SJCRH30 (cell line): Measurements from ENCODE around the gene GJB6. TPM values are rescaled to one million over a fixed set of nuclear protein-coding genes. Genes with fewer than 3 reads are reported as not detected.

ENCODE experiments used
- DNase-seq, 2 experiments: peaks; one replicate each; pipeline ENCODE4 v3.0.0-alpha.2; 2015 to 2020
- H3K27ac ChIP-seq: fragments of 250-450 bp; sonication (Bioruptor Pico); 2 replicates; pipeline ENCODE4 v1.5.1; 2020; ENCODE audit warnings: mild to moderate bottlenecking, moderate library complexity
- H3K27me3 ChIP-seq: fragments of 250-450 bp; sonication (Bioruptor Pico); 2 replicates; pipeline ENCODE4 v1.5.1; 2020; ENCODE audit warnings: mild to moderate bottlenecking, moderate library complexity
- H3K36me3 ChIP-seq: fragments of 250-450 bp; sonication (Bioruptor Pico); 2 replicates; pipeline ENCODE4 v1.5.1; 2020; ENCODE audit warnings: mild to moderate bottlenecking, moderate library complexity
- H3K4me1 ChIP-seq: fragments of 250-450 bp; sonication (Bioruptor Pico); 2 replicates; pipeline ENCODE4 v1.5.1; 2020; ENCODE audit warnings: mild to moderate bottlenecking, moderate library complexity
- H3K4me3 ChIP-seq: fragments of 250-450 bp; sonication (Bioruptor Pico); 2 replicates; pipeline ENCODE4 v1.5.1; 2020; ENCODE audit warnings: mild to moderate bottlenecking, moderate library complexity
- H3K9me3 ChIP-seq: fragments of 250-450 bp; sonication (Bioruptor Pico); replicated peaks from 2 replicates; pipeline ENCODE4 v1.5.1; 2020; ENCODE audit warnings: mild to moderate bottlenecking, moderate library complexity
- total RNA-seq: library from RNA; depleted of rRNA; stranded (reverse); fragments of >200 nt; shearing (Covaris generic); gene quantifications from 2 replicates; pipeline ENCODE4 v1.2.3, GENCODE V29; 2014

Gene GJB6
- total RNA-seq, 1 experiment from 2014 or later: not detected

DNA sequence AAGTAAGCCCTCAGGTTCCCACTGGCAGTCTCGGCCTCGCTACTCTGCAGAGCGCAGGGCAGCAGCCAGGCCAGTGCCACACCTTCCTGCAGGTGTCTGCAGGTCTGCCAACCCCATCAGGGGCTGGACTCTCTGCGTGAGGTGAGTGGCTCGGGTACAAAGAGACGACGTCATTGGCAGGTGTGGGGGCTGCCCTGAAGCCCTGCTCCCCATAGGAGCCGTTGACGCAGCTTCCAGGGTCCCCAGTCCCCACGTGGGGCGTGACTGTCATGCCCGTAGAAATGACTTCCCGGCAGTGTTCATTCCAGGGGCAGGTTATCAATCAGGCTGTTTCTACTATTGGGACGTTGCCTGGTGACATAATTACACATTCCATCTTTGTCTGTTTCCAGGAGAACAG is 15.3 kb upstream of the GJB6 start:
- Histone ChIP-seq H3K27me3 (peaks cover 11% of the 10 kb centered on the region; the same call in 1 of the 2 replicates), H3K4me3 (no peak overlapping the region), H3K4me1 (no peaks in the 10 kb centered on the region), H3K9me3 (no peaks in the 10 kb centered on the region), H3K36me3 (no peaks in the 10 kb centered on the region), H3K27ac (no peak overlapping the region)
- DNase-seq: no peak

GRCh38 chr13:20241593-20241992 is 9.5 kb upstream of the GJB6 start:
- no peak overlapping the region for H3K27ac ChIP-seq
- H3K27me3 ChIP-seq: peaks cover 9% of the 10 kb centered on the region; the same call in 1 of the 2 replicates
- DNase-seq: no peak
- H3K36me3 ChIP-seq: no peaks in the 10 kb centered on the region
- H3K4me3 ChIP-seq: no peak overlapping the region
- H3K9me3 ChIP-seq: no peaks in the 10 kb centered on the region
- H3K4me1 ChIP-seq: no peaks in the 10 kb centered on the region

- Histone ChIP-seq H3K27me3 (peaks cover 9% of the 10 kb centered on the region; the same call in 1 of the 2 replicates), H3K9me3 (no peaks in the 10 kb centered on the region), H3K36me3 (no peaks in the 10 kb centered on the region), H3K4me1 (no peaks in the 10 kb centered on the region), H3K27ac (no peak overlapping the region), H3K4me3 (no peak overlapping the region)
- no peak for DNase-seq
Measured at GRCh38 chr13:20239748-20240147, 7.6 kb upstream of the GJB6 start.

- no peaks in the 10 kb centered on the region for H3K9me3 ChIP-seq
- no peak overlapping the region for H3K27ac ChIP-seq
- no peaks in the 10 kb centered on the region for H3K4me1 ChIP-seq
- no peaks in the 10 kb centered on the region for H3K36me3 ChIP-seq
- H3K4me3 ChIP-seq: no peak overlapping the region
- DNase-seq: no peak
- no peaks in the 10 kb centered on the region; the same call in 1 of the 2 replicates for H3K27me3 ChIP-seq
Measured at GRCh38 chr13:20232556-20233277, 598 bp upstream of the GJB6 start.

DNA sequence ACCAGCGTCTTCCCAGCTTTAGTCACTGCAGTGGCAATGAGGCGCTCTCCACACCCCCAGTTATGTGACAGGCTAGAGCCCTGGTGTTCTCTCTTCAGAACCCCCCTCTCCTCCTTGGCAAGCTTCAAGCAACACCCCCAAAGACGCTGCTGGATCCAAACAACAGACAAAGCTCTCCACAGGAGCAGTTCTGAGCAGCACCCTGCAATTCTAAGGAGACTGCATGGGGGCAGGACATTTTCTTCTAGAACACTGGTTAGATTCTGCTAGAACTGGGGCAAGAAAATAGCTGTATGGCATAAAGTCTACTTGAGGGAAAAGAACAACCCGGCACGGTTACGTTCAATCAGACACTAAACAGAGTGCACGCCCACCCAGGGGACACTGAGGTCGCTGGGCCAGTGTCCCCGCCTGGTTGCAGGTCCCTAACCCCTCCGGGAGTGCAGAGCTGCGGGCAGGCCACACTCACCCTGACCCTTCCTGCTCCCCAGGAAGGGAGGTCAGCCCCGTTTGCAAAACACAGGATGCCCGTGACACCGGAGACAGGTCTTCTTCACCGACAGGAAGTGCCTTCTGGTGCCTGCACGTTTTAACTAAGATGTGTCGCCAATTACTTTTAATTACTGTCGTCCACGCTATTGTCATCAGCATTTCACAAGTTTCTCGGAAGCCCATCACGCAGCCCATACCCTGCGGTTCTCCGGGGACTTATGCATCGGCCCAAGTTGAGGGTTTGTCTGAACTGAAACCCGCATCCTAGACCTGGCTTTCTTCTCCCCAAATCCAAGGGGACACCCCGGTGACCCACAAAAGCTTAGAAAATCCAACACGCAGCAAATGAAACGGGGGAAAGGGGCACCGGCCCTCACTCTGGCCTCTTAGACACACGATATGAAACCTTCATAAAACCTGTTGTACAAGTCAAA is 943 bp downstream of the GJB6 start:
- Histone ChIP-seq H3K36me3 (no peaks in the 10 kb centered on the region), H3K27ac (no peak overlapping the region), H3K27me3 (no peaks in the 10 kb centered on the region; the same call in 1 of the 2 replicates), H3K4me3 (no peak overlapping the region), H3K9me3 (no peaks in the 10 kb centered on the region), H3K4me1 (no peaks in the 10 kb centered on the region)
- no peak for DNase-seq

DNA sequence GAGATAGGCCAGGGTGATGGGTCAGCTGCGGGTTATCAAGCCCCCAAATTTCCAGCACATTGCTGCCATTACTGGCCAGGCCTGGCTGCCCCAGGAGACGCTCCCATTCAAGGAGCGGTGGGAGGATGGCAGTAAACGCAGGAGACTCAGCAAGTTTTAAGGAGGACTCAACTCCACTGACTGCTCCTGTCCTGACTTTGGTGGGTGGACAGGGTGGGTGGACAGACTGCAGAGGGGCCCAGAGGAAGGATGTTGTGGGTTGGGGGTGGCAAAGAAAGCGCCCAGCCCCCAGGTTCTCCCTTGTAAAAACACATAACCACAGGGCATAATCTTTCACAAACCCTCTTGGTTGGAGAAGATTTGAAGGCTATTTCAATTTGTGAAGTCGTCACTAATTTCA is 4.4 kb downstream of the GJB6 start:
- H3K27me3 ChIP-seq: peaks cover 7% of the 10 kb centered on the region; the same call in 1 of the 2 replicates
- no peak overlapping the region for H3K27ac ChIP-seq

GRCh38 chr13:20227288-20227687 is 4.8 kb downstream of the GJB6 start:
- H3K27ac ChIP-seq: no peak overlapping the region

More for the DNA sequence above, 4.4 kb downstream of the GJB6 start:
- H3K4me1 ChIP-seq: no peaks in the 10 kb centered on the region
- no peak for DNase-seq
- no peak overlapping the region for H3K4me3 ChIP-seq
- no peaks in the 10 kb centered on the region for H3K36me3 ChIP-seq
- H3K9me3 ChIP-seq: no peaks in the 10 kb centered on the region

DNA sequence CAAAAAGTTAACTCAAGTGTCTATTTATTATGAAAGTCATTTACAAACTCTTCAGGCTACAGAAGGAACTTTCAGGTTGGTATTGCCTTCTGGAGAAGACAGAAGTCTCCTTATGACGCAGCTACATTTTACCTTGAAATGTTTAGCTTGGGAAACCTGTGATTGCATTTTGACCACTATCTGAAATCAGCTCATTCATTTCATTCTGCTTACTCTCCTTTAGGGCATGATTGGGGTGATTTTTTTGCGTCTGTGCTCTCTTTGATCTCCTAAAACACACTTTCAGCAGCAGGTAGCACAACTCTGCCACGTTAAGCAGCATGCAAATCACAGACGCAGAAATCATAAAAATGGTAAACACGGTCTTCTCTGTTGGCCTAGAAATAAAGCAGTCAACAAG is 9.6 kb downstream of the GJB6 start:
- no peak for DNase-seq
- peaks cover 9% of the 10 kb centered on the region; the same call in 1 of the 2 replicates for H3K27me3 ChIP-seq
- H3K4me1 ChIP-seq: no peaks in the 10 kb centered on the region
- H3K27ac ChIP-seq: no peak overlapping the region
- no peak overlapping the region for H3K4me3 ChIP-seq
- H3K36me3 ChIP-seq: no peaks in the 10 kb centered on the region
- no peaks in the 10 kb centered on the region for H3K9me3 ChIP-seq

More at GRCh38 chr13:20227288-20227687, 4.8 kb downstream of the GJB6 start:
- no peak overlapping the region for H3K4me3 ChIP-seq
- H3K36me3 ChIP-seq: no peaks in the 10 kb centered on the region
- H3K4me1 ChIP-seq: no peaks in the 10 kb centered on the region
- H3K27me3 ChIP-seq: peaks cover 7% of the 10 kb centered on the region; the same call in 1 of the 2 replicates
- H3K9me3 ChIP-seq: no peaks in the 10 kb centered on the region
- DNase-seq: no peak

- Histone ChIP-seq H3K27ac (no peak overlapping the region), H3K4me1 (no peaks in the 10 kb centered on the region), H3K27me3 (peaks cover 9% of the 10 kb centered on the region; the same call in 1 of the 2 replicates), H3K9me3 (no peaks in the 10 kb centered on the region), H3K36me3 (no peaks in the 10 kb centered on the region), H3K4me3 (no peak overlapping the region)
- DNase-seq: no peak
Measured at GRCh38 chr13:20221772-20222171, 10.3 kb downstream of the GJB6 start.

DNA sequence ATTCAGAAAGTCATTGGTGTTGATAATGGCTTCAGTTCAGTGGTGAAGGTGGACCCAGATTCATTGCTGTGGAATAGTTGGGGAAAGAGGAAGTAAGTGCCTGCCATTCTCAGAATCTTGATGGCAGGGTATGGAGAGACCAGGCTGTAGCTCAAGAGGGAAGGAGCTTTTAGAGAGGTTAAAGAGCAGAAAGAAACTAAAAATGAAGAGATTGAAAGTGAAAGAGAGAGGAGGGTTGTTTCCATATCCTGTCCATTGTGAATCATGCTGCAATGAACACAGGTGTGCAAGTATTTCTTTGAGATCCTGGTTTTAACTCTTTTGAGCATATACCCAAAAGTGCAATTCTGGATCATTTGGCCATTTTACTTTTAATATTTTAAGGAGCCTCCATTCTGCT is 12.5 kb downstream of the GJB6 start:
- no peaks in the 10 kb centered on the region for H3K36me3 ChIP-seq
- no peaks in the 10 kb centered on the region for H3K4me1 ChIP-seq
- H3K9me3 ChIP-seq: no peaks in the 10 kb centered on the region
- no peak overlapping the region for H3K4me3 ChIP-seq
- no peak for DNase-seq
- H3K27me3 ChIP-seq: peaks cover 16% of the 10 kb centered on the region
- H3K27ac ChIP-seq: no peak overlapping the region

- DNase-seq: no peak
- Histone ChIP-seq H3K9me3 (no peaks in the 10 kb centered on the region), H3K4me1 (no peaks in the 10 kb centered on the region), H3K36me3 (no peaks in the 10 kb centered on the region), H3K4me3 (no peak overlapping the region), H3K27me3 (peaks cover 16% of the 10 kb centered on the region), H3K27ac (no peak overlapping the region)
Measured at GRCh38 chr13:20217168-20217567, 15.0 kb downstream of the GJB6 start.

- Histone ChIP-seq H3K4me3 (no peak overlapping the region), H3K9me3 (no peaks in the 10 kb centered on the region), H3K36me3 (no peaks in the 10 kb centered on the region), H3K27me3 (peaks cover under 1% of the 10 kb centered on the region), H3K4me1 (no peaks in the 10 kb centered on the region), H3K27ac (no peak overlapping the region)
- DNase-seq: no peak
Measured at GRCh38 chr13:20209948-20210347, 22.2 kb downstream of the GJB6 start.

GRCh38 chr13:20206698-20207235 is 25.4 kb downstream of the GJB6 start:
- no peak for DNase-seq
- no peaks in the 10 kb centered on the region for H3K36me3 ChIP-seq
- H3K27ac ChIP-seq: no peak overlapping the region
- H3K27me3 ChIP-seq: peaks cover 3% of the 10 kb centered on the region; the same call in 1 of the 2 replicates
- no peaks in the 10 kb centered on the region for H3K4me1 ChIP-seq
- H3K9me3 ChIP-seq: no peaks in the 10 kb centered on the region
- no peak overlapping the region for H3K4me3 ChIP-seq

DNA sequence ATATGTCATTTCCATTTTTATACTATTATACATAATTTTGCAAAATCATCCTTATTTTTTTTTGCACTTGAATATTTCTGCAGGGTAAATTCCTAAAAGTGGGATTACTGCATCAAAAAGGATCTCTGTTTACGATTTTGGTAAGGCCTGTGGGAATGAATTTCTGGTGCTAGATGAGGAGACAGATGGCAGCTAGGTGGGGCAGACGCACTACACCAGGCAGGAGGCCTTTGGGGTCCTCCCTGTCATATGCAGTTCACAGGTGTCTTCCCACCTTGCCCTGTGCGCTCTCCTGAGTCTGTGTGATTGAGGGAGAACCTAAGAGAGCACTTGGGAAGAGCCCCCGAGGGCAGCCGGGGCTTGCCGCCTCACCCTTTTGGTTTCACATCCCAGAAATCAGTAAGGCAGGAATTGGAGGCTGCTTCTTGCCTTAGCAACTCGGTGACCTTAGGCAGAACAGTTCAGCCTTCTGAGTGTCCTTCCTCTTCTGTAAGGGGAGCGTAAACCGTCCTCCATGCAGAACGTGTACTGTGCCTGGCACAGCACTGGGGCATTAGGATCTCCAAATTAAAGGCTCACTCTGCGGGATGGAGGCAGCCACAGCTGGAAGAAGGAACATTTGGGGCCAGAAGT is 25.9 kb downstream of the GJB6 start:
- peaks cover 3% of the 10 kb centered on the region; the same call in 1 of the 2 replicates for H3K27me3 ChIP-seq
- no peaks in the 10 kb centered on the region for H3K4me1 ChIP-seq
- no peak overlapping the region for H3K4me3 ChIP-seq
- no peak for DNase-seq
- H3K27ac ChIP-seq: no peak overlapping the region
- no peaks in the 10 kb centered on the region for H3K36me3 ChIP-seq
- H3K9me3 ChIP-seq: no peaks in the 10 kb centered on the region
